Epidermal melanocyte (primary cell): Measurements from ENCODE around the gene TNN.
A peak's percentile ranks its signal among the peaks of the same experiment; 100 is the strongest.
"Not testable (repeated sequence)": the region's sequence is repeated elsewhere in the genome, so short reads cannot be mapped to it uniquely, and the experiment has no call there.

Experiments used
- DNase-seq: peaks from one replicate; pipeline ENCODE4 v3.0.0; 2011; ENCODE audit warnings: low spot score; ENCODE audit not compliant: insufficient read length

TNN gene

DNA sequence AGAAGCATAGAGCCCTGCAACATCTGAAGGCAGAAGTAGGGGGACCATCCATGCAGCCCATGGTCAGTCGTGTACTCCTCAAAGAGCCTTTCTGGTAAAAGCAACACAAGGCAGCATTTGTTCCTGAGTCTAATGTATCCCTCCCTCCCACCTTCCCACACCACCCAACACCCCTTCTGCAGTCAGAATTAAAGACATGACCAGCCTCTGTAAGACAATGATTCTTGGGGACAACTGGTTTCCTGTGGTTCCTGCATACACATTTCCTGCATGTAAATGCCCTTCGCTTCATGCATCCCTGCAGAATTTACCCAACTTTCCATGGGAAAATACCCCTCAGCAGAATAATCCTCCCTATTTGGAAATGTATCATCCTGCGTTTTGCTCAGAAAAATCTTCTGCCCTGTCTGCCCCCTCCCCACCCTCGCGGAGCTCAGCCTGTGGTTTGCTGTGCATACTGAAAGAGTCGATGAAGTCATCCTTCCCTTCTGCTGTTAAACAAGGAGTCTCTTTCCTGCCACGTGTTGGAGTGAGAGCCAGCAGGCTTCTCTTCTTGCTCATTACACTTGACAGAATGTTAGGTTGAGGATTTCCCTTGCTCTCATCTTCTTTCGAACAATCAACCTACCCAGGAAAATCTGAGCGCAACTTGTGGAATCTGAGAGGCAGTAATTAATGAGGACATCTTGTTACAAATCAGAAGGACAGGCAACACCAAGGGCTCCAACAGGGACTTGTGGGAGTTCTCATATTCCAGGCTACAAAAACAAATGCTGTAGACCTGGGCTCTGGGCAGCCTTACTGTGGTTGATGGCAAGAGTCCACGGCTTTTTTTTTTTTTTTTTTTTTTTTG, 4.7 kb downstream of the TNN start:
- peak; percentile 46 for DNase-seq

- DNase-seq: peak; percentile 44
Measured at GRCh38 chr1:175073061-175073460, 5.4 kb downstream of the TNN start.

DNA sequence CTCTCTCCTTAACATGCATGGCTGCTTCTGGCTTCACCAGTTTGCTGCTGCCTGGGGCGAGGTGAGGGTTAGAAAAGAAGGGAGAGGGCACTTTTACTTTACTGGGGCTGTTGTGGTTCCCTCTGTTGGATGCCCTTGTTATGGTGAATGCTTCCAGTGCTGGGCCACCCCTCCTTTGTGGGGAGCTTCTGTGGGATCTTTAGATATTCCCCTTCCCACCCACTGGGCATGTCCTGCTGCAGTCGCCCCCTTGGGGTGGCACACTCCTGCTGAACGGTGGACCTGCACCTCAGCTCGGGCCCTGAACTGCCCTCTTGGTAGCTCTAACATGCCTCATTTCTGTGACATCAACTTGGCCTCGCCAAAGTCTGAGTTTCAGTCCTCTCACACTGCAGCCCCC, 6.0 kb downstream of the TNN start:
- DNase-seq: no peak

DNA sequence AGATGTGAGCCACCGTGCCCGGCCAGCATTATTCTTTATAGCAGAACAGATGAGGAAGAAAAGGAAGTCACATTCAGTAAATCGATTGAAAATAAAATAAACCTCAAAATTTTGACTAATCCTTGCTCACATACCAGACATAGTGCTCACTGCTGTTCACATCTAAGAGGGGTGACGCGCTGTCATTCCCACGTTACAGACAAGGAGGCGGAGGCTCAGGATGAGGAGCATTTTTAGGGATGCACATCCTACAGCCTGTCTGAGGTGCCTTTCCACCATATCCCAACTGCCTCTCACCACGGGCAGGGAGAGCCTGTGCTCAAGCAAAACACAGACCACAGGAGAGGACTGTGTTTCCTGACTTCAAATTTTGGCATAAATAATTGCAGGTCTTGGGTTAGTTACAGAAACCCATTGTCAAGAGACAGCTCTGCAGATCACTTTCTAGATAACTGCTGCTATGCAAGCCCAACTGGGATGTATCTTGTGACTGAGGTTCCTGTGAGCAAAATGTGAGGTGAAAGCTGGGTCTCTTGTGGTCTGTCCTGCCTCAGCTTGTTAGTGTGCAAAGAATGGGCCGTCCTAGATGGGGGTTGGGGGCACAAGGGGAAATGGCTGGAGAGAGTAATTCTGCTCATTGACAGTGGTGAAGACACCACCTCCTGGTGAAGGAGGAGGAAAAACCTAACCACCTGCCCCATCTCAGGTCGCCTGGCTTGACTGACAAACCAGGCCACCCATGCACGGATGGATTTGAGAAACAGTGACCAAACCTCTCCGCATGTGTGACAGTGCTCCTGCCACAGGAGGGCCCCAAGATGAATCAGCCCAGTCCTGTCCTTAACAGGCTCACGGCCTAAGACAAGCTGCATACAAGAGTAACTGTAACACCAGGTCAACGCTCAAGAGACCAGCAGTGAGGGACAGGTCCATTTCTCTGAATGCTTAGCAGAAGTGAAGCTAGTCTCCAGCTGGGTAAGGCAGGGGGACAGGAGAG, 8.2 kb downstream of the TNN start:
- DNase-seq: no peak

- DNase-seq: no peak
Measured at GRCh38 chr1:175077356-175078030, 9.9 kb downstream of the TNN start.

- no peak for DNase-seq
Measured at GRCh38 chr1:175078629-175079028, 11.0 kb downstream of the TNN start.

DNA sequence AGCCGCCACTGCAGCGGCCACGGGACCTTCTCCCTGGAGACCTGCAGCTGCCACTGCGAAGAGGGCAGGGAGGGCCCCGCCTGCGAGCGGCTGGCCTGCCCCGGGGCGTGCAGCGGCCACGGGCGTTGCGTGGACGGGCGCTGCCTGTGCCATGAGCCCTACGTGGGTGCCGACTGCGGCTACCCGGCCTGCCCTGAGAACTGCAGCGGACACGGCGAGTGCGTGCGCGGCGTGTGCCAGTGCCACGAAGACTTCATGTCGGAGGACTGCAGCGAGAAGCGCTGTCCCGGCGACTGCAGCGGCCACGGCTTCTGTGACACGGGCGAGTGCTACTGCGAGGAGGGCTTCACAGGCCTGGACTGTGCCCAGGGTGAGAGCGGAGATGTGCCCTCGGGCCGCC, 11.7 kb downstream of the TNN start:
- no peak for DNase-seq

DNA sequence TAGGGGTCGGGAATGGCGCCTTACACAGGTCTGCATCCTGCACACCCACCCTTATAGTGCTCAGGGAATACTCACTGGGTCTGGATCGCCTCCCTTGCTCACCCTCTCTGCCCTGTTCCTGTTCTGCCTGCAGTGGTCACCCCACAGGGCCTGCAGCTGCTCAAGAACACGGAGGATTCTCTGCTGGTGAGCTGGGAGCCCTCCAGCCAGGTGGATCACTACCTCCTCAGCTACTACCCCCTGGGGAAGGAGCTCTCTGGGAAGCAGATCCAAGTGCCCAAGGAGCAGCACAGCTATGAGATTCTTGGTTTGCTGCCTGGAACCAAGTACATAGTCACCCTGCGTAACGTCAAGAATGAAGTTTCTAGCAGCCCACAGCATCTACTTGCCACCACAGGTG, 12.4 kb downstream of the TNN start:
- DNase-seq: no peak

GRCh38 chr1:175081983-175082382, 14.3 kb downstream of the TNN start:
- no peak for DNase-seq

GRCh38 chr1:175088525-175088951, 20.9 kb downstream of the TNN start:
- no peak for DNase-seq

DNA sequence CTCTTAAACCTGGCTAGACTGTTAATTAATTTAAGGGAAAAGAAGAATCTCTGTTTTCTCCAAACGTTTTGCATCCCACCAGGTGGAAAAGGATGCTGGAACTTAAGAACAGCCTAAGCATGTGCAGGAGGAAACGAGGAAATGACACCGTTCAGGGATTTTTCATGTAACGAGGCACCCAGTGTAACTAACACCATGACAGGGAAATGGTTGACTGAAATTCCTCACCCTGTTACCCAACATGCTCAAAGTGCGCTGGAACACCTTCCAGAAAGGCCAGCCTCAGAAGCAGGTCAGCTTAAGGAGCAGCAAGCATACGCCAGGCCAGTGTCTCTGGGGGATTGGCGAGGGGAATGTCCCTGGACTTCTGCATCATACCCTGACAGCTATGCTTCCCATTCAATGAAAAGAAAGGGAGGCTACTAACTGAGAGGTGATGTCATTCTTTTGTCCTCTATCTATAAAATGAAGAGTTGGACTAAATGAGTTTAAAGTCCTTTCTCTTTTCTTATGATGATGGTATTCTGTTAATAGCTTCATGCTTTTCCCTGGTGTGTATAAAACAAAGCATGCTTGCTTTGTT, 21.6 kb downstream of the TNN start:
- DNase-seq: no peak

DNA sequence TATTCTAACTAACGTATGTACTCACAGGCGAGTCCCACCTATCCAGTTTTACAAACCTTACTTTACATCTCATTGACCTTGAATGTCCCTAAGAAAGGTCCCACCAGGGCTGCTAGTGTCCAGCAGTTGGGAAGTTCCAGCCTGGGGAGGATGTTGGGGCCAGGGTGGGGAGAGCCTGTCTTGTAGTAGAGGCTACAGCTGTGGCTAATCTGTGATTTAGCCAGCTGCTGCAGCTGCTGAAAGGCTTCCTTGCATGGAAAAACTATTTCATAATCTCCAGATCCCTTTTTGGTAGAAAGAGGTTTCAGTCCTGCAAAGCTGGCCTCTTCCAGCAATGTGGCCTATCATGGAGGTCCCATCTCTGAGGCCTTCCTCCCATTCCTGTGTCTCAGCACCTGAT, 23.1 kb downstream of the TNN start:
- no peak for DNase-seq

GRCh38 chr1:175094626-175095025, 27.0 kb downstream of the TNN start:
- no peak for DNase-seq

- DNase-seq: no peak
Measured at GRCh38 chr1:175095069-175095468, 27.4 kb downstream of the TNN start.

GRCh38 chr1:175095978-175096607, 28.5 kb downstream of the TNN start:
- DNase-seq: no peak

- no peak for DNase-seq
Measured at GRCh38 chr1:175097361-175097760, 29.7 kb downstream of the TNN start.

GRCh38 chr1:175099916-175100315, 32.3 kb downstream of the TNN start:
- DNase-seq: no peak

GRCh38 chr1:175102166-175102565, 34.5 kb downstream of the TNN start:
- DNase-seq: not testable (repeated sequence)

- not testable (repeated sequence) for DNase-seq
Measured at GRCh38 chr1:175106536-175106935, 38.9 kb downstream of the TNN start.

- not testable (repeated sequence) for DNase-seq
Measured at GRCh38 chr1:175108331-175108820, 40.7 kb downstream of the TNN start.

- DNase-seq: no peak
Measured at GRCh38 chr1:175114996-175115395, 47.4 kb downstream of the TNN start.
